Erythroblast (primary cell): ENCODE measurements around the gene ATP8A1.

Source experiments
- GATA1 ChIP-seq: IDR thresholded peaks from 2 replicates; pipeline ENCODE4 v1.6.1; 2011; ENCODE audit warnings: low read depth, mild to moderate bottlenecking, control low read depth, low read length, moderate library complexity
- POLR2A ChIP-seq: IDR thresholded peaks from 2 replicates; pipeline ENCODE4 v1.6.1; 2011; ENCODE audit warnings: mild to moderate bottlenecking, low read length

DNA sequence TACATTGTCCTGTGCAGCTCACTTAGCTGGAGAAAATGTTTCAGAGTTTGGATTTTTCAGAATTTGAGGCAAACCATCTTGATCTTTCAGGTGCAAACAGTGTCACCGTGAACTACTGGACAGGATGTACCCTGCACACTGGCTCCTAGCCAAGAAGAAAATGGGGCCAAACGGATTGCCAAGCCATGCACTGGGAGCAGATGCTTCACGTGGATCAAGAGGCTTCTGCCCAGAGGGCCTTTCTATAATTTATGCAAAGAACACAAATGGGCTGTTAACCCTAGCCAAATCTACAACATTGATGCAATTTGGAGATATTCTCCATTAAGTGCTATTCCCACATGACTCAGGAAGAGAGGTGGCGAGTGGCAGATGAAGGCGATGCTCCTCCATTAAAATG lies 46.9 kb upstream of the ATP8A1 start:
- TF ChIP-seq POLR2A = no peak
- no peak for TF ChIP-seq GATA1
